HCT116 (cell line): ENCODE data around the gene C2. TPM values are rescaled to one million over a fixed set of nuclear protein-coding genes. Genes with fewer than 3 reads are reported as not detected.

Source experiments
- ATAC-seq: fragments of 200-7000 bp; cut with Tn5 transposase; 2 replicates; pipeline ENCODE4 v1.9.1; 2020; ENCODE audit warnings: mild to moderate bottlenecking, moderate library complexity
- BruUV-seq: library from RNA; stranded (reverse); fragments of 400-500 nt; replicated peaks from 2 replicates; lab custom pipeline; 2021; lab: Mats Ljungman, UMichigan
- CTCF ChIA-PET: fragments of 300-600 bp; sonication (Branson Sonifier 250); formaldehyde crosslinking; loops from one replicate; lab custom pipeline; 2021; ENCODE audit warnings: antibody characterized with exemption; lab: Charles Lee
- POLR2A ChIA-PET: fragments of 300-600, 350-600 bp; sonication (Branson Sonifier 250); formaldehyde crosslinking; loops from one replicate; lab custom pipeline; 2021; ENCODE audit warnings: antibody characterized with exemption; lab: Charles Lee
- RAD21 ChIA-PET, 2 experiments: fragments of 300-600 bp; sonication (Branson Sonifier 250); formaldehyde crosslinking; loops; one replicate each; lab custom pipeline; 2023; ENCODE audit warnings: low total read pairs in 2 of 2; ENCODE audit not compliant: uncharacterized antibody in 2 of 2, unreplicated experiment in 2 of 2, low non-redundant PET in 1 of 2; lab: Charles Lee
- DNase-seq: peaks from one replicate; pipeline ENCODE4 v3.0.0-alpha.2; 2010; ENCODE audit warnings: low read depth, low spot score
- H2AFZ ChIP-seq: fragments of 200-600 bp; shearing (Covaris generic), sonication (generic); 2 replicates; pipeline ENCODE4 v1.6.1; 2017; ENCODE audit warnings: low read depth, mixed run types, mixed read lengths, antibody characterized with exemption, low read length; ENCODE audit not compliant: poor library complexity, severe bottlenecking
- H3K27ac ChIP-seq: 2 replicates; pipeline ENCODE4 v1.5.1; 2012; ENCODE audit warnings: low read depth, low read length
- H3K27me3 ChIP-seq: fragments of 200-600 bp; sonication (generic); 2 replicates; pipeline ENCODE4 v1.6.1; 2016; ENCODE audit warnings: mixed run types, low read length, mixed read lengths; ENCODE audit not compliant: insufficient read depth
- H3K36me3 ChIP-seq, 2 experiments: fragments of 200-500 bp in 1 of 2; fragments of 200-600 bp in 1 of 2; sonication (Bioruptor generic) in 1 of 2; sonication (generic) in 1 of 2; 2 replicates each; pipeline versions ENCODE4 v1.5.1 to v1.6.1; 2014 to 2016; ENCODE audit warnings: low read length in 2 of 2, inconsistent platforms in 1 of 2, mixed read lengths in 1 of 2, mixed run types in 1 of 2; ENCODE audit not compliant: insufficient read depth in 2 of 2, control insufficient read depth in 1 of 2
- H3K4me1 ChIP-seq, 2 experiments: fragments of 200-600 bp in 1 of 2; sonication (generic) in 1 of 2; 2 replicates each; pipeline versions ENCODE4 v1.5.1 to v1.6.1; 2012 to 2017; ENCODE audit warnings: low read length in 2 of 2, inconsistent platforms in 1 of 2, mild to moderate bottlenecking in 1 of 2, mixed read lengths in 1 of 2, mixed run types in 1 of 2, moderate library complexity in 1 of 2; ENCODE audit not compliant: insufficient read depth in 2 of 2, control insufficient read depth in 1 of 2
- H3K4me2 ChIP-seq: fragments of 200-600 bp; sonication (generic); 2 replicates; pipeline ENCODE4 v1.6.1; 2017; ENCODE audit warnings: mixed run types, low read length, mixed read lengths
- H3K4me3 ChIP-seq, 2 experiments: fragments of 200-600 bp in 1 of 2; sonication (generic) in 1 of 2; replicated peaks in 1 of 2; 2 replicates each; pipeline ENCODE4 v1.5.1; 2011 to 2016; ENCODE audit warnings: low read length in 2 of 2, control low read depth in 1 of 2, low read depth in 1 of 2, mild to moderate bottlenecking in 1 of 2, mixed read lengths in 1 of 2, mixed run types in 1 of 2
- H3K79me2 ChIP-seq: fragments of 200-600 bp; sonication (generic); 2 replicates; pipeline ENCODE4 v1.6.1; 2017; ENCODE audit warnings: mild to moderate bottlenecking, mixed run types, low read length, moderate library complexity, mixed read lengths; ENCODE audit not compliant: insufficient read depth
- H3K9ac ChIP-seq: fragments of 200-600 bp; sonication (generic); 2 replicates; pipeline ENCODE4 v1.6.1; 2016; ENCODE audit warnings: low read length, mixed read lengths
- H3K9me2 ChIP-seq: fragments of 200-600 bp; sonication (generic), shearing (Covaris generic); 2 replicates; pipeline ENCODE4 v1.6.1; 2017; ENCODE audit warnings: mixed run types, mild to moderate bottlenecking, moderate library complexity; ENCODE audit not compliant: insufficient read depth
- H3K9me3 ChIP-seq, 2 experiments: fragments of 200-500 bp in 1 of 2; fragments of 200-600 bp in 1 of 2; sonication (Bioruptor generic) in 1 of 2; sonication (generic) in 1 of 2; 2 replicates each; pipeline ENCODE4 v1.6.1; 2014 to 2017; ENCODE audit warnings: low read length in 2 of 2, mixed read lengths in 2 of 2, inconsistent platforms in 1 of 2, low read depth in 1 of 2, mild to moderate bottlenecking in 1 of 2, mixed run types in 1 of 2, moderate library complexity in 1 of 2; ENCODE audit not compliant: control insufficient read depth in 1 of 2, insufficient read depth in 1 of 2
- H4K20me1 ChIP-seq: fragments of 200-600 bp; sonication (generic), shearing (Covaris generic); 2 replicates; pipeline ENCODE4 v1.6.1; 2017; ENCODE audit warnings: mixed run types, mild to moderate bottlenecking, moderate library complexity; ENCODE audit not compliant: insufficient read depth
- CBX3 ChIP-seq: IDR thresholded peaks from 2 replicates; pipeline ENCODE4 v1.6.1; 2012; ENCODE audit warnings: low read depth
- EGR1 ChIP-seq: IDR thresholded peaks from 2 replicates; pipeline ENCODE4 v1.6.1; 2012; ENCODE audit warnings: low read depth
- EZH2 ChIP-seq: fragments of 200-600 bp; sonication (generic); IDR thresholded peaks from 2 replicates; pipeline ENCODE4 v1.6.1; 2017; ENCODE audit warnings: antibody characterized with exemption, mixed run types
- EZH2phosphoT487 ChIP-seq: fragments of 200-600 bp; IDR thresholded peaks from 2 replicates; pipeline ENCODE4 v1.6.1; 2018; ENCODE audit warnings: antibody characterized with exemption, borderline replicate concordance
- FOSL1 ChIP-seq: IDR thresholded peaks from 2 replicates; pipeline ENCODE4 v1.6.1; 2012; ENCODE audit warnings: low read depth
- JUND ChIP-seq: IDR thresholded peaks from 2 replicates; pipeline ENCODE4 v1.6.1; 2012
- POLR2A ChIP-seq: IDR thresholded peaks from 2 replicates; pipeline ENCODE4 v1.7.0; 2011; ENCODE audit warnings: borderline replicate concordance; ENCODE audit not compliant: insufficient read depth, insufficient read length; ENCODE audit errors: extremely low read depth
- POLR2AphosphoS5 ChIP-seq: IDR thresholded peaks from 2 replicates; pipeline ENCODE4 v1.6.1; 2011; ENCODE audit warnings: mild to moderate bottlenecking, low read depth, low read length, moderate library complexity
- RAD21 ChIP-seq: IDR thresholded peaks from 2 replicates; pipeline ENCODE4 v1.6.1; 2012; ENCODE audit warnings: low read depth, mild to moderate bottlenecking
- YY1 ChIP-seq: IDR thresholded peaks from 2 replicates; pipeline ENCODE4 v1.6.1; 2011; ENCODE audit warnings: low read length, low read depth, moderate library complexity, mild to moderate bottlenecking; ENCODE audit not compliant: insufficient replicate concordance; ENCODE audit errors: extremely low read depth
- ZNF274 ChIP-seq: fragments of 200-500 bp; sonication (Bioruptor generic); IDR thresholded peaks from 2 replicates; pipeline ENCODE4 v1.6.1; 2014; ENCODE audit warnings: mild to moderate bottlenecking, low read depth, low read length, inconsistent platforms
- intact Hi-C: fragments of 100-400 bp; cut with micrococcal nuclease; formaldehyde crosslinking; loops from 2 replicates; pipeline ENCODE4 v1.10.0; 2022
- total RNA-seq: library from RNA; stranded (reverse); gene quantifications from one replicate; pipeline ENCODE4 v1.2.1, GENCODE V29; 2021; ENCODE audit not compliant: unreplicated experiment
- TF ChIP-seq, protein P1 (sequence below): IDR thresholded peaks from 2 replicates; pipeline ENCODE4 v1.6.1; 2012; ENCODE audit warnings: low read depth
- TF ChIP-seq, protein P2 (sequence below), 3 experiments: fragments of 200-600 bp in 1 of 3; sonication (generic) in 1 of 3; IDR thresholded peaks in 2 of 3; conservative IDR thresholded peaks in 1 of 3; 2 replicates each; pipeline ENCODE4 v1.5.1; 2012 to 2017; ENCODE audit warnings: low read depth in 2 of 3, low read length in 2 of 3, antibody characterized with exemption in 1 of 3, borderline replicate concordance in 1 of 3, control low read depth in 1 of 3, mild to moderate bottlenecking in 1 of 3, mixed read lengths in 1 of 3, mixed run types in 1 of 3, moderate library complexity in 1 of 3; ENCODE audit not compliant: insufficient read depth in 1 of 3
- TF ChIP-seq, protein P3 (sequence below): IDR thresholded peaks from 2 replicates; pipeline ENCODE4 v1.6.1; 2012
- TF ChIP-seq, protein P4 (sequence below): IDR thresholded peaks from 2 replicates; pipeline ENCODE4 v1.6.1; 2011; ENCODE audit warnings: mild to moderate bottlenecking, low read length, moderate library complexity; ENCODE audit not compliant: insufficient replicate concordance; ENCODE audit errors: extremely low read depth

C2 gene
- total RNA-seq, 1 experiment from 2014 or later: 3.1 TPM

DNA sequence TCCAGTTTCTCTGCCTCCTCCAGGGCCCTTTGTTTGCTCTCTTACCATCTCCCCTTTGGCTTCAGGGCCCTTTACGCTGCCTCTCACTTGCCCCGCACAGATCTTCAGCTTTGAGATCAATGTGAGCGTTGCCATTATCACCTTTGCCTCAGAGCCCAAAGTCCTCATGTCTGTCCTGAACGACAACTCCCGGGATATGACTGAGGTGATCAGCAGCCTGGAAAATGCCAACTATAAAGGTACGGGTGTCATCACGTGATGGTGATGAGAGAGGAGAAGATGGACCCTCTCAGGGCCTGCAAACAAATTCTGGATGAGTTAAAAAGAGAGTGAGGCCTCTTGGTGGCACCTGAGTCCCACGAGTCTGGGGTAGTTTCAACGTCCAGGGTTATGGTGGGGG lies 8.3 kb downstream of the C2 start:
- ATAC-seq: no peak
- no TSS peak for BruUV-seq

More for the DNA sequence above, 8.3 kb downstream of the C2 start:
- H3K4me2 ChIP-seq: no peak overlapping the region
- intact Hi-C loops: no loop called here
- no peaks in the 10 kb centered on the region for H3K9me3 ChIP-seq
- RAD21 ChIA-PET: no interaction called here
- no peak overlapping the region for H3K9ac ChIP-seq
- POLR2A ChIA-PET: no interaction called here
- no peak overlapping the region for H2AFZ ChIP-seq
- CTCF ChIA-PET: no interaction called here
- H3K4me1 ChIP-seq: peaks cover 4 to 9% of the 10 kb centered on the region in 2 experiments; a peak in 3 of 4 replicates
- H3K36me3 ChIP-seq: no peaks in the 10 kb centered on the region
- no peaks in the 10 kb centered on the region for H4K20me1 ChIP-seq
- no peaks in the 10 kb centered on the region for H3K79me2 ChIP-seq
- H3K27ac ChIP-seq: no peak overlapping the region
- no peaks in the 10 kb centered on the region for H3K9me2 ChIP-seq
- H3K27me3 ChIP-seq: no peaks in the 10 kb centered on the region
- no peak for TF ChIP-seq JUND
- TF ChIP-seq, protein P1, sequence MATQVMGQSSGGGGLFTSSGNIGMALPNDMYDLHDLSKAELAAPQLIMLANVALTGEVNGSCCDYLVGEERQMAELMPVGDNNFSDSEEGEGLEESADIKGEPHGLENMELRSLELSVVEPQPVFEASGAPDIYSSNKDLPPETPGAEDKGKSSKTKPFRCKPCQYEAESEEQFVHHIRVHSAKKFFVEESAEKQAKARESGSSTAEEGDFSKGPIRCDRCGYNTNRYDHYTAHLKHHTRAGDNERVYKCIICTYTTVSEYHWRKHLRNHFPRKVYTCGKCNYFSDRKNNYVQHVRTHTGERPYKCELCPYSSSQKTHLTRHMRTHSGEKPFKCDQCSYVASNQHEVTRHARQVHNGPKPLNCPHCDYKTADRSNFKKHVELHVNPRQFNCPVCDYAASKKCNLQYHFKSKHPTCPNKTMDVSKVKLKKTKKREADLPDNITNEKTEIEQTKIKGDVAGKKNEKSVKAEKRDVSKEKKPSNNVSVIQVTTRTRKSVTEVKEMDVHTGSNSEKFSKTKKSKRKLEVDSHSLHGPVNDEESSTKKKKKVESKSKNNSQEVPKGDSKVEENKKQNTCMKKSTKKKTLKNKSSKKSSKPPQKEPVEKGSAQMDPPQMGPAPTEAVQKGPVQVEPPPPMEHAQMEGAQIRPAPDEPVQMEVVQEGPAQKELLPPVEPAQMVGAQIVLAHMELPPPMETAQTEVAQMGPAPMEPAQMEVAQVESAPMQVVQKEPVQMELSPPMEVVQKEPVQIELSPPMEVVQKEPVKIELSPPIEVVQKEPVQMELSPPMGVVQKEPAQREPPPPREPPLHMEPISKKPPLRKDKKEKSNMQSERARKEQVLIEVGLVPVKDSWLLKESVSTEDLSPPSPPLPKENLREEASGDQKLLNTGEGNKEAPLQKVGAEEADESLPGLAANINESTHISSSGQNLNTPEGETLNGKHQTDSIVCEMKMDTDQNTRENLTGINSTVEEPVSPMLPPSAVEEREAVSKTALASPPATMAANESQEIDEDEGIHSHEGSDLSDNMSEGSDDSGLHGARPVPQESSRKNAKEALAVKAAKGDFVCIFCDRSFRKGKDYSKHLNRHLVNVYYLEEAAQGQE: no peak
- no peak for TF ChIP-seq FOSL1
- TF ChIP-seq, protein P2, sequence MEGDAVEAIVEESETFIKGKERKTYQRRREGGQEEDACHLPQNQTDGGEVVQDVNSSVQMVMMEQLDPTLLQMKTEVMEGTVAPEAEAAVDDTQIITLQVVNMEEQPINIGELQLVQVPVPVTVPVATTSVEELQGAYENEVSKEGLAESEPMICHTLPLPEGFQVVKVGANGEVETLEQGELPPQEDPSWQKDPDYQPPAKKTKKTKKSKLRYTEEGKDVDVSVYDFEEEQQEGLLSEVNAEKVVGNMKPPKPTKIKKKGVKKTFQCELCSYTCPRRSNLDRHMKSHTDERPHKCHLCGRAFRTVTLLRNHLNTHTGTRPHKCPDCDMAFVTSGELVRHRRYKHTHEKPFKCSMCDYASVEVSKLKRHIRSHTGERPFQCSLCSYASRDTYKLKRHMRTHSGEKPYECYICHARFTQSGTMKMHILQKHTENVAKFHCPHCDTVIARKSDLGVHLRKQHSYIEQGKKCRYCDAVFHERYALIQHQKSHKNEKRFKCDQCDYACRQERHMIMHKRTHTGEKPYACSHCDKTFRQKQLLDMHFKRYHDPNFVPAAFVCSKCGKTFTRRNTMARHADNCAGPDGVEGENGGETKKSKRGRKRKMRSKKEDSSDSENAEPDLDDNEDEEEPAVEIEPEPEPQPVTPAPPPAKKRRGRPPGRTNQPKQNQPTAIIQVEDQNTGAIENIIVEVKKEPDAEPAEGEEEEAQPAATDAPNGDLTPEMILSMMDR (IDR thresholded peaks at IDR 0.05 in 2 of 3, conservative IDR thresholded peaks at IDR 0.05 in 1 of 3; ENCODE audit: borderline replicate concordance in 1 of 3, insufficient read depth in 1 of 3, low read depth in 2 of 3, low read length in 2 of 3): no peak
- no peak for TF ChIP-seq EZH2
- TF ChIP-seq ZNF274: no peak
- TF ChIP-seq POLR2A: no peak
- TF ChIP-seq, protein P3, sequence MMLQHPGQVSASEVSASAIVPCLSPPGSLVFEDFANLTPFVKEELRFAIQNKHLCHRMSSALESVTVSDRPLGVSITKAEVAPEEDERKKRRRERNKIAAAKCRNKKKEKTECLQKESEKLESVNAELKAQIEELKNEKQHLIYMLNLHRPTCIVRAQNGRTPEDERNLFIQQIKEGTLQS: no peak
- TF ChIP-seq YY1: no peak
- TF ChIP-seq POLR2AphosphoS5: no peak
- TF ChIP-seq EZH2phosphoT487: no peak
- TF ChIP-seq EGR1: no peak
- TF ChIP-seq, protein P4, sequence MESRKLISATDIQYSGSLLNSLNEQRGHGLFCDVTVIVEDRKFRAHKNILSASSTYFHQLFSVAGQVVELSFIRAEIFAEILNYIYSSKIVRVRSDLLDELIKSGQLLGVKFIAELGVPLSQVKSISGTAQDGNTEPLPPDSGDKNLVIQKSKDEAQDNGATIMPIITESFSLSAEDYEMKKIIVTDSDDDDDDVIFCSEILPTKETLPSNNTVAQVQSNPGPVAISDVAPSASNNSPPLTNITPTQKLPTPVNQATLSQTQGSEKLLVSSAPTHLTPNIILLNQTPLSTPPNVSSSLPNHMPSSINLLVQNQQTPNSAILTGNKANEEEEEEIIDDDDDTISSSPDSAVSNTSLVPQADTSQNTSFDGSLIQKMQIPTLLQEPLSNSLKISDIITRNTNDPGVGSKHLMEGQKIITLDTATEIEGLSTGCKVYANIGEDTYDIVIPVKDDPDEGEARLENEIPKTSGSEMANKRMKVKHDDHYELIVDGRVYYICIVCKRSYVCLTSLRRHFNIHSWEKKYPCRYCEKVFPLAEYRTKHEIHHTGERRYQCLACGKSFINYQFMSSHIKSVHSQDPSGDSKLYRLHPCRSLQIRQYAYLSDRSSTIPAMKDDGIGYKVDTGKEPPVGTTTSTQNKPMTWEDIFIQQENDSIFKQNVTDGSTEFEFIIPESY: no peak
- TF ChIP-seq RAD21: no peak
- TF ChIP-seq CBX3: no peak
- no peak overlapping the region for H3K4me3 ChIP-seq
- DNase-seq: no peak
